IPS-15b (cell line): Measurements from ENCODE around the gene PFN4.
A peak's percentile ranks its signal among the peaks of the same experiment; 100 is the strongest.

Experiments used
- H3K27me3 ChIP-seq: one replicate; pipeline ENCODE4 v1.6.1; 2013; ENCODE audit warnings: low read length; ENCODE audit not compliant: control insufficient read depth, insufficient read depth
- H3K36me3 ChIP-seq: one replicate; pipeline ENCODE4 v1.6.1; 2013; ENCODE audit warnings: low read length; ENCODE audit not compliant: control insufficient read depth, insufficient read depth
- H3K4me1 ChIP-seq: one replicate; pipeline ENCODE4 v1.6.1; 2013; ENCODE audit warnings: mild to moderate bottlenecking, low read length; ENCODE audit not compliant: control insufficient read depth, insufficient read depth
- H3K4me3 ChIP-seq: one replicate; pipeline ENCODE4 v1.5.1; 2013; ENCODE audit warnings: low read depth, low read length
- H3K9ac ChIP-seq: one replicate; pipeline ENCODE4 v1.6.1; 2013; ENCODE audit warnings: low read depth, mild to moderate bottlenecking, low read length
- H3K9me3 ChIP-seq: one replicate; pipeline ENCODE4 v1.6.1; 2013; ENCODE audit warnings: mild to moderate bottlenecking, low read length; ENCODE audit not compliant: control insufficient read depth, insufficient read depth

Gene PFN4, protein sequence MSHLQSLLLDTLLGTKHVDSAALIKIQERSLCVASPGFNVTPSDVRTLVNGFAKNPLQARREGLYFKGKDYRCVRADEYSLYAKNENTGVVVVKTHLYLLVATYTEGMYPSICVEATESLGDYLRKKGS

DNA sequence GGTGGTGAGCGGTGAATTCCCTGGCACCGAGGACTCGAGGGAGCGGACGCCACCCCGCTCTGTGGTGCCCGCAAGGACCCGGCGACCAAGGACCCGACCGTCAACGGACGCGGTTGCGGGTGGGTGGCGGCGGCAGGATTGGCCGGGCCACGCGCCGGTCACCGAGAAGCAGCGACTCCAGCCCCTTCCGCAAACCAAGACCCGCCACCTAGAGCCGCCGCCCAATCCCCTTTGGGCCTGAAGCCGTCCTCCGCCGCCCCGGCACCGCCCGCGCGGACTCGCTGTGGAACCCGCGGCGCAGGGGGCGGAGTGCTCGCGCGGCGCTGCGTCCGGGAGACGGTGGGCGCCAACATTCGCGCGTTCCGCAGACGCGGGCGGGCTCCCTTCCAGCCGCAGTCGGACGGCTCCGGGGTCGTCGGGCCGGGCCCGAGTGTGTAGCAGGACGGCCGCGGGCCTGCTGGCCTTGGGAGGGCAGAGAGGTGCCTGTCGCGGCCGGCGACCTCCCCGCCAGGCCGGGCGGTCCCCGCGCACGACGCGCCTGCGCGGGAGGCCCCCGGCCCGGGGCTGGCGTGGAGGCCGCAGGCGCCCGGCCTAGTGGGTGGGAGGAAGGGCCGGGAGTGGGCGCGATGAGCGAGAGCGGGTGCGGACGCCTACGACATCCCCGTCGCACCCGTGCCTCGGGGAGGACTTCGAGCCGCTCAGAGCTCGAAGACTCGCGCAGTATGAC, at the start of gene PFN4, which contains the start of gene FAM228B:
Gene PFN4, minus strand, starts transcription at position 140 of the 727 bp plus-strand sequence. CDS start 799 bp downstream, outside the sequence.
Gene FAM228B, plus strand, starts transcription at position 275 of the 727 bp plus-strand sequence. CDS start 893 bp downstream, outside the sequence.
- Histone ChIP-seq H3K36me3 (no peaks in the 10 kb centered on the region), H3K4me3 (peak within 1 kb of the TSS; percentile 90), H3K9me3 (no peaks in the 10 kb centered on the region)

DNA sequence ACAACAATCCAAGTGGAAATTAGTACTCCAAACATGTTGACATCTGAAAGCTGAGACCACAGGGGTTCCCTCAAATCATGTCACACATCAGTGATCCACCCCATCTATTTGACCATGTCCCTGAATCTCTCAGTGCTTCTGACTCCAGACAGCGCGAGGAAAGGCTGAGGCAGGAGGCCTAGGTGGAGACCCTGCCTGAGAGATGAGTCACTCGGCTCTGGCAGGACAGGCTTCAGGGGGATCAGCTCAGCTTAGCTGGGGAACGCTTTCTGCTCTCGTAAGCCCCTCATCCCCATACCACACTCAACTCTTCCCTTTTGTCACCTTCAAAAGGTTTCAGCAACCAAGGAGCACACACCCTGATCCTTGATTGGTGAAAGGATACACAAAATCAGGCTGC, 45.9 kb upstream of the PFN4 start:
- Histone ChIP-seq H3K4me3 (no peak overlapping the region), H3K9me3 (no peaks in the 10 kb centered on the region), H3K27me3 (no peaks in the 10 kb centered on the region), H3K36me3 (no peaks in the 10 kb centered on the region), H3K9ac (no peak overlapping the region), H3K4me1 (no peaks in the 10 kb centered on the region)

More for the DNA sequence above, at the start of gene PFN4, which contains the start of gene FAM228B:
- peaks cover 3% of the 10 kb centered on the region for H3K27me3 ChIP-seq
- peak within 1 kb of the TSS; percentile 60 for H3K9ac ChIP-seq
- no peaks in the 10 kb centered on the region for H3K4me1 ChIP-seq

- Histone ChIP-seq H3K4me1 (no peaks in the 10 kb centered on the region), H3K9me3 (no peaks in the 10 kb centered on the region), H3K9ac (no peak overlapping the region), H3K36me3 (no peaks in the 10 kb centered on the region), H3K4me3 (no peak overlapping the region), H3K27me3 (no peaks in the 10 kb centered on the region)
These were observed 41.4 kb upstream of the PFN4 start for GRCh38 chr2:24164416-24164973.

- Histone ChIP-seq H3K9ac (no peak overlapping the region), H3K36me3 (no peaks in the 10 kb centered on the region), H3K4me3 (no peak overlapping the region), H3K4me1 (no peaks in the 10 kb centered on the region), H3K9me3 (no peaks in the 10 kb centered on the region), H3K27me3 (no peaks in the 10 kb centered on the region)
These were observed 40.5 kb upstream of the PFN4 start for GRCh38 chr2:24163601-24164000.

- no peaks in the 10 kb centered on the region for H3K4me1 ChIP-seq
- no peaks in the 10 kb centered on the region for H3K9me3 ChIP-seq
- H3K4me3 ChIP-seq = no peak overlapping the region
- H3K36me3 ChIP-seq = no peaks in the 10 kb centered on the region
- no peaks in the 10 kb centered on the region for H3K27me3 ChIP-seq
- H3K9ac ChIP-seq = no peak overlapping the region
These were observed 40.1 kb upstream of the PFN4 start for GRCh38 chr2:24163186-24163585.

DNA sequence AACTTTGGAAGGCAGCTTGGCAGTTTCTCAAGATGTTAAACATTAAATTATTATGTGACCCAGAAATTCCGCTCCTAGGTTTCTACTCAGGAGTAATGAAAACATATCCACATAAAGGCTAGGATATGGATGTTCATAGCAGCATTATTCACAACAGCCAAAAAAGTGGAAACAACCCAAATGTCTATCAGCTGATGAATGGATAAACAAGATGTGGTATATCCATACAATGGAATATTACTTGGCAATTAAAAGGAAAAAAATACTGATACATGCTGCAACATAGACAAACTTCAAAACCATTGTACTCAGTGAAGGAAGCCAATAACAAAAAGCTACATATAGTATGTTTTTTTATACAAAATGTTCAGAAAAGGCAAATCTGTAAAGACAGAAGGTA, 39.4 kb upstream of the PFN4 start:
- Histone ChIP-seq H3K9me3 (no peaks in the 10 kb centered on the region), H3K4me3 (no peak overlapping the region), H3K9ac (no peak overlapping the region), H3K36me3 (no peaks in the 10 kb centered on the region), H3K4me1 (no peaks in the 10 kb centered on the region), H3K27me3 (no peaks in the 10 kb centered on the region)

DNA sequence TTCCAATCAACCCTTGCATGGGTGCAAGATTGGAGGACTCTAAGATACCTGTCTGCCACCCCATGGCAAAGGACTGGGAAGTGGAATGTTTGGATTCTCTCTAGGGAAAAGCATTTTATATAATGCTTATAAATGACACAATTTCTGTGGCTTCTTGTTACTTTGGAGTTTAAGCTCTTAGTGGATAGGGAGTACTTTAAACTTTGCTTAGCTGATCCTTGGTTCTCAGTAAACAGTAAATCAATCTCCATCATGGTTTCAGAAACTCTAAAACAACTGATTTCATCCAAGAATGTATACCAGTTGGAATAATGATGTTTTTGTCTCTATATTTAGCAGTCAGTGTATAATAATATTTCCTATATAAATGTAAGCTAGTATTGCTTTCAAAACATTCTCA, 37.6 kb upstream of the PFN4 start:
- Histone ChIP-seq H3K9ac (no peak overlapping the region), H3K4me1 (no peaks in the 10 kb centered on the region), H3K9me3 (no peaks in the 10 kb centered on the region), H3K27me3 (no peaks in the 10 kb centered on the region), H3K4me3 (no peak overlapping the region), H3K36me3 (no peaks in the 10 kb centered on the region)

DNA sequence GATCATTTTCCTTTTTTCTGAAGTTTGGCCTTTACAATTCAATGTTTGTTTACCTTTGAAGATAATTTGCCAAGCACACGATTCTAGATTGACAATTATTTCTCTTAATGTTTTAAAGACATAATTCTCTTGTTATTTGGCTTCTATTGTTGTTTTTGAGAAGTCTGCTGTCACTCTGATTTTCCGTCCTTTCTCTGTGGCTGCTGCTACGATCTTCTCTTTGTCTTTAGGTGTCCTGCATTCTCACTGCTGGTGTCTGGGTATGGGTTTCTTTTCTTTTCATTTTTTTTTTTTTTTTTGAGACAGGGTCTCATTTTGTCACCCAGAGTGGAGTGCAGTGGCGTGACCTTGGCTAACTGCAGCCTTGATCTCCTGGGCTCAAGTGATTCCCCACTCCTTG, 36.6 kb upstream of the PFN4 start:
- Histone ChIP-seq H3K4me1 (no peaks in the 10 kb centered on the region), H3K27me3 (no peaks in the 10 kb centered on the region), H3K4me3 (no peak overlapping the region), H3K36me3 (no peaks in the 10 kb centered on the region), H3K9ac (no peak overlapping the region), H3K9me3 (no peaks in the 10 kb centered on the region)

GRCh38 chr2:24158131-24158530, 35.0 kb upstream of the PFN4 start:
- Histone ChIP-seq H3K4me1 (no peaks in the 10 kb centered on the region), H3K27me3 (no peaks in the 10 kb centered on the region), H3K4me3 (no peak overlapping the region), H3K9me3 (no peaks in the 10 kb centered on the region), H3K36me3 (no peaks in the 10 kb centered on the region), H3K9ac (no peak overlapping the region)

DNA sequence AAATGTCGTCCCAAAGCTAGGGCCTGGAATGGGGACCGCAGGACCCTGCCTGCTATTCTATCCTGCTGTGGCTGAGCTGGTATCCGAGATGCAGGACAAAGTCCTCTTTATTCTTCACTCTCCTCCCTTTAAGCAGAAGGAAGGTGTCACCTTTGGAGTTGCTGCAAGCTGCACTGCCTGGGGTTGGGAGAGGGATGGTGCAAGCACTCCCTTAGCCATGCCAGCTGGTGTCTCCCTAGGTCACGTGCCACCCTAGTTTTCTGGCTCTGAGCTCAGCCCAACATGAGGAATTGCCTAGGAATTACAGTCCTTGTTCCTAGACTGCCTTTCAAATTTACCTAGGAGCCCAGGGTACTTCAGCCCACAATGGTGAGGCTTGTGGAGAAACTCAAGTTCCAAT, 30.3 kb upstream of the PFN4 start:
- Histone ChIP-seq H3K4me3 (no peak overlapping the region), H3K36me3 (no peaks in the 10 kb centered on the region), H3K4me1 (no peaks in the 10 kb centered on the region), H3K27me3 (no peaks in the 10 kb centered on the region), H3K9me3 (no peaks in the 10 kb centered on the region), H3K9ac (no peak overlapping the region)

GRCh38 chr2:24152413-24153197, 29.5 kb upstream of the PFN4 start:
- H3K9me3 ChIP-seq = no peaks in the 10 kb centered on the region
- H3K4me1 ChIP-seq = no peaks in the 10 kb centered on the region

More at GRCh38 chr2:24152413-24153197, 29.5 kb upstream of the PFN4 start:
- Histone ChIP-seq H3K27me3 (no peaks in the 10 kb centered on the region), H3K4me3 (no peak overlapping the region), H3K9ac (no peak overlapping the region), H3K36me3 (no peaks in the 10 kb centered on the region)
